IPS DF 4.7 (cell line): ENCODE data around the gene GRM2.
"Not testable (repeated sequence)": the region's sequence is repeated elsewhere in the genome, so short reads cannot be mapped to it uniquely, and the experiment has no call there.

ENCODE experiments used
- DNase-seq: peaks from one replicate; pipeline ENCODE4 v3.0.0-alpha.2; 2013; ENCODE audit warnings: low spot score; ENCODE audit errors: extremely low read depth

GRM2 gene

GRCh38 chr3:51722362-51722761 lies 15.5 kb downstream of the GRM2 start:
- no peak for DNase-seq

GRCh38 chr3:51727500-51727899 lies 20.6 kb downstream of the GRM2 start:
- DNase-seq = no peak

- no peak for DNase-seq
These were observed 22.3 kb downstream of the GRM2 start for GRCh38 chr3:51729042-51729633.

- no peak for DNase-seq
These were observed 27.1 kb downstream of the GRM2 start for GRCh38 chr3:51733859-51734571.

GRCh38 chr3:51734572-51734907 lies 27.7 kb downstream of the GRM2 start:
- DNase-seq = no peak

- DNase-seq = no peak
These were observed 28.2 kb downstream of the GRM2 start for GRCh38 chr3:51735039-51735438.

GRCh38 chr3:51735950-51736349 lies 29.1 kb downstream of the GRM2 start:
- no peak for DNase-seq

- no peak for DNase-seq
These were observed 32.2 kb downstream of the GRM2 start for GRCh38 chr3:51739110-51739509.

GRCh38 chr3:51742320-51742719 lies 35.5 kb downstream of the GRM2 start:
- DNase-seq = not testable (repeated sequence)

GRCh38 chr3:51742978-51743377 lies 36.1 kb downstream of the GRM2 start:
- DNase-seq = not testable (repeated sequence)

GRCh38 chr3:51747840-51748239 lies 41.0 kb downstream of the GRM2 start:
- no peak for DNase-seq

GRCh38 chr3:51748327-51748726 lies 41.5 kb downstream of the GRM2 start:
- no peak for DNase-seq

- no peak for DNase-seq
These were observed 44.0 kb downstream of the GRM2 start for GRCh38 chr3:51750878-51751277.

GRCh38 chr3:51751287-51751686 lies 44.4 kb downstream of the GRM2 start:
- no peak for DNase-seq

- DNase-seq = not testable (repeated sequence)
These were observed 47.2 kb downstream of the GRM2 start for GRCh38 chr3:51753763-51754750.

GRCh38 chr3:51759203-51759602 lies 52.3 kb downstream of the GRM2 start:
- no peak for DNase-seq
